WTC11 (cell line): ENCODE data around the gene PGA5.

Source experiments
- ESRRA ChIP-seq: sonication (generic); formaldehyde crosslinking; IDR thresholded peaks from 2 replicates; pipeline ENCODE4 v1.8.1; 2022; ENCODE audit warnings: mild to moderate bottlenecking, missing genetic modification reagents, borderline replicate concordance
- ETV6 ChIP-seq: sonication (generic); formaldehyde crosslinking; IDR thresholded peaks from 2 replicates; pipeline ENCODE4 v1.8.1; 2022; ENCODE audit warnings: mild to moderate bottlenecking, missing genetic modification reagents
- GTF2I ChIP-seq: fragments of 250-450 bp; sonication (Bioruptor Pico); conservative IDR thresholded peaks from 2 replicates; pipeline ENCODE4 v1.4.0; 2021; ENCODE audit warnings: mild to moderate bottlenecking
- NFE2L1 ChIP-seq: sonication (generic); formaldehyde crosslinking; IDR thresholded peaks from 2 replicates; pipeline ENCODE4 v1.8.1; 2023; ENCODE audit warnings: missing genetic modification reagents
- ZBTB21 ChIP-seq: sonication (generic); formaldehyde crosslinking; IDR thresholded peaks from 2 replicates; pipeline ENCODE4 v1.8.1; 2023; ENCODE audit warnings: mild to moderate bottlenecking, missing genetic modification reagents, borderline replicate concordance
- ZNF121 ChIP-seq: sonication (generic); formaldehyde crosslinking; IDR thresholded peaks from 2 replicates; pipeline ENCODE4 v1.8.0; 2023; ENCODE audit warnings: missing genetic modification reagents
- TF ChIP-seq, protein P1 (sequence below): sonication (generic); formaldehyde crosslinking; IDR thresholded peaks from 2 replicates; pipeline ENCODE4 v1.8.1; 2023; ENCODE audit warnings: mild to moderate bottlenecking, missing genetic modification reagents, borderline replicate concordance
- TF ChIP-seq, protein P2 (sequence below): fragments of 200-600 bp; IDR thresholded peaks from 2 replicates; pipeline ENCODE4 v1.8.0; 2022; ENCODE audit warnings: antibody characterized with exemption
- TF ChIP-seq, protein P3 (sequence below): sonication (generic); formaldehyde crosslinking; IDR thresholded peaks from 2 replicates; pipeline ENCODE4 v1.8.0; 2022; ENCODE audit warnings: mild to moderate bottlenecking, missing genetic modification reagents
- TF ChIP-seq, protein P4 (sequence below): sonication (generic); formaldehyde crosslinking; IDR thresholded peaks from 2 replicates; pipeline ENCODE4 v1.8.0; 2023; ENCODE audit warnings: missing genetic modification reagents, mild to moderate bottlenecking, borderline replicate concordance

DNA sequence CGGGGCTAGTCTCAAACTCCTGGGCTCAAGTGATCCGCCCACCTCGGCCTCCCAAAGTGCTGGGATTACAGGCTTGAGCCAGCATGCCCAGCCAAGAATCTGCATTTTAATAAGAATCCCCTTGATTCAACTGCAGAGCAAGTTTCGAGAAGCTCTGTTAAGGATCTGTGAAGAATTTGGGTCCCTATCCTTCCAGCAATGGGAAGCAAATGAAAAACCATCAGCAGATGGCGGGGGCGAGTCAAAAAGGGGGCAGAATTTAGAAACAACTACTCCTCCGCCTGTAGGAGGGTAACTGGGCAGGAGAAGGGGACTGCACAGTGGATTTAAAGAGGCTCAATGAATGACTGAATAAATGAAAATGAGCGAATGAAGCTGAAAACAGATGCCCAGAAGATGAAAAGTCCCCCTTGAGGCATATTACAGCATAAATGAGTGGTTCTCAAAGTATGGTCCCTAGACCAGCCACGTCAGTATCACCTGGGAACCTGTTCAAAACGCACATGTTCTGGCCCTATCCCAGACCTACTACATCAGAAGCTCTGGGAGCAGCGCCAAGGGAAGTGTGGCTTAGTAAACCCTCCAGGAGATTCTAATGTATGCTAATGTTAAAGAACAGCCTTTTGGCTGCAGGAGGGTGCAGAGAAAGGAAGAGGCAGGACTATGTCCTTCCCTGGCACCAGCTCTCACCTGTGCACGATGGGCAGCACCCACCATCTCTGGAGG is 39.1 kb downstream of the PGA5 start:
- TF ChIP-seq, protein P1, sequence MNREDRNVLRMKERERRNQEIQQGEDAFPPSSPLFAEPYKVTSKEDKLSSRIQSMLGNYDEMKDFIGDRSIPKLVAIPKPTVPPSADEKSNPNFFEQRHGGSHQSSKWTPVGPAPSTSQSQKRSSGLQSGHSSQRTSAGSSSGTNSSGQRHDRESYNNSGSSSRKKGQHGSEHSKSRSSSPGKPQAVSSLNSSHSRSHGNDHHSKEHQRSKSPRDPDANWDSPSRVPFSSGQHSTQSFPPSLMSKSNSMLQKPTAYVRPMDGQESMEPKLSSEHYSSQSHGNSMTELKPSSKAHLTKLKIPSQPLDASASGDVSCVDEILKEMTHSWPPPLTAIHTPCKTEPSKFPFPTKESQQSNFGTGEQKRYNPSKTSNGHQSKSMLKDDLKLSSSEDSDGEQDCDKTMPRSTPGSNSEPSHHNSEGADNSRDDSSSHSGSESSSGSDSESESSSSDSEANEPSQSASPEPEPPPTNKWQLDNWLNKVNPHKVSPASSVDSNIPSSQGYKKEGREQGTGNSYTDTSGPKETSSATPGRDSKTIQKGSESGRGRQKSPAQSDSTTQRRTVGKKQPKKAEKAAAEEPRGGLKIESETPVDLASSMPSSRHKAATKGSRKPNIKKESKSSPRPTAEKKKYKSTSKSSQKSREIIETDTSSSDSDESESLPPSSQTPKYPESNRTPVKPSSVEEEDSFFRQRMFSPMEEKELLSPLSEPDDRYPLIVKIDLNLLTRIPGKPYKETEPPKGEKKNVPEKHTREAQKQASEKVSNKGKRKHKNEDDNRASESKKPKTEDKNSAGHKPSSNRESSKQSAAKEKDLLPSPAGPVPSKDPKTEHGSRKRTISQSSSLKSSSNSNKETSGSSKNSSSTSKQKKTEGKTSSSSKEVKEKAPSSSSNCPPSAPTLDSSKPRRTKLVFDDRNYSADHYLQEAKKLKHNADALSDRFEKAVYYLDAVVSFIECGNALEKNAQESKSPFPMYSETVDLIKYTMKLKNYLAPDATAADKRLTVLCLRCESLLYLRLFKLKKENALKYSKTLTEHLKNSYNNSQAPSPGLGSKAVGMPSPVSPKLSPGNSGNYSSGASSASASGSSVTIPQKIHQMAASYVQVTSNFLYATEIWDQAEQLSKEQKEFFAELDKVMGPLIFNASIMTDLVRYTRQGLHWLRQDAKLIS, result no peak
- no peak for TF ChIP-seq ETV6 (CRISPR knock-in tag)
- no peak for TF ChIP-seq ESRRA (CRISPR knock-in tag)
- TF ChIP-seq, protein P2, sequence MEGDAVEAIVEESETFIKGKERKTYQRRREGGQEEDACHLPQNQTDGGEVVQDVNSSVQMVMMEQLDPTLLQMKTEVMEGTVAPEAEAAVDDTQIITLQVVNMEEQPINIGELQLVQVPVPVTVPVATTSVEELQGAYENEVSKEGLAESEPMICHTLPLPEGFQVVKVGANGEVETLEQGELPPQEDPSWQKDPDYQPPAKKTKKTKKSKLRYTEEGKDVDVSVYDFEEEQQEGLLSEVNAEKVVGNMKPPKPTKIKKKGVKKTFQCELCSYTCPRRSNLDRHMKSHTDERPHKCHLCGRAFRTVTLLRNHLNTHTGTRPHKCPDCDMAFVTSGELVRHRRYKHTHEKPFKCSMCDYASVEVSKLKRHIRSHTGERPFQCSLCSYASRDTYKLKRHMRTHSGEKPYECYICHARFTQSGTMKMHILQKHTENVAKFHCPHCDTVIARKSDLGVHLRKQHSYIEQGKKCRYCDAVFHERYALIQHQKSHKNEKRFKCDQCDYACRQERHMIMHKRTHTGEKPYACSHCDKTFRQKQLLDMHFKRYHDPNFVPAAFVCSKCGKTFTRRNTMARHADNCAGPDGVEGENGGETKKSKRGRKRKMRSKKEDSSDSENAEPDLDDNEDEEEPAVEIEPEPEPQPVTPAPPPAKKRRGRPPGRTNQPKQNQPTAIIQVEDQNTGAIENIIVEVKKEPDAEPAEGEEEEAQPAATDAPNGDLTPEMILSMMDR, result no peak
- TF ChIP-seq NFE2L1, result no peak
- no peak for TF ChIP-seq ZBTB21 (CRISPR knock-in tag)
- TF ChIP-seq, protein P3, sequence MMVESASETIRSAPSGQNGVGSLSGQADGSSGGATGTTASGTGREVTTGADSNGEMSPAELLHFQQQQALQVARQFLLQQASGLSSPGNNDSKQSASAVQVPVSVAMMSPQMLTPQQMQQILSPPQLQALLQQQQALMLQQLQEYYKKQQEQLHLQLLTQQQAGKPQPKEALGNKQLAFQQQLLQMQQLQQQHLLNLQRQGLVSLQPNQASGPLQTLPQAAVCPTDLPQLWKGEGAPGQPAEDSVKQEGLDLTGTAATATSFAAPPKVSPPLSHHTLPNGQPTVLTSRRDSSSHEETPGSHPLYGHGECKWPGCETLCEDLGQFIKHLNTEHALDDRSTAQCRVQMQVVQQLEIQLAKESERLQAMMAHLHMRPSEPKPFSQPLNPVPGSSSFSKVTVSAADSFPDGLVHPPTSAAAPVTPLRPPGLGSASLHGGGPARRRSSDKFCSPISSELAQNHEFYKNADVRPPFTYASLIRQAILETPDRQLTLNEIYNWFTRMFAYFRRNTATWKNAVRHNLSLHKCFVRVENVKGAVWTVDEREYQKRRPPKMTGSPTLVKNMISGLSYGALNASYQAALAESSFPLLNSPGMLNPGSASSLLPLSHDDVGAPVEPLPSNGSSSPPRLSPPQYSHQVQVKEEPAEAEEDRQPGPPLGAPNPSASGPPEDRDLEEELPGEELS (CRISPR knock-in tag), result no peak
- TF ChIP-seq ZNF121 (CRISPR knock-in tag), result no peak
- no peak for TF ChIP-seq GTF2I (CRISPR knock-in tag)
- TF ChIP-seq, protein P4, sequence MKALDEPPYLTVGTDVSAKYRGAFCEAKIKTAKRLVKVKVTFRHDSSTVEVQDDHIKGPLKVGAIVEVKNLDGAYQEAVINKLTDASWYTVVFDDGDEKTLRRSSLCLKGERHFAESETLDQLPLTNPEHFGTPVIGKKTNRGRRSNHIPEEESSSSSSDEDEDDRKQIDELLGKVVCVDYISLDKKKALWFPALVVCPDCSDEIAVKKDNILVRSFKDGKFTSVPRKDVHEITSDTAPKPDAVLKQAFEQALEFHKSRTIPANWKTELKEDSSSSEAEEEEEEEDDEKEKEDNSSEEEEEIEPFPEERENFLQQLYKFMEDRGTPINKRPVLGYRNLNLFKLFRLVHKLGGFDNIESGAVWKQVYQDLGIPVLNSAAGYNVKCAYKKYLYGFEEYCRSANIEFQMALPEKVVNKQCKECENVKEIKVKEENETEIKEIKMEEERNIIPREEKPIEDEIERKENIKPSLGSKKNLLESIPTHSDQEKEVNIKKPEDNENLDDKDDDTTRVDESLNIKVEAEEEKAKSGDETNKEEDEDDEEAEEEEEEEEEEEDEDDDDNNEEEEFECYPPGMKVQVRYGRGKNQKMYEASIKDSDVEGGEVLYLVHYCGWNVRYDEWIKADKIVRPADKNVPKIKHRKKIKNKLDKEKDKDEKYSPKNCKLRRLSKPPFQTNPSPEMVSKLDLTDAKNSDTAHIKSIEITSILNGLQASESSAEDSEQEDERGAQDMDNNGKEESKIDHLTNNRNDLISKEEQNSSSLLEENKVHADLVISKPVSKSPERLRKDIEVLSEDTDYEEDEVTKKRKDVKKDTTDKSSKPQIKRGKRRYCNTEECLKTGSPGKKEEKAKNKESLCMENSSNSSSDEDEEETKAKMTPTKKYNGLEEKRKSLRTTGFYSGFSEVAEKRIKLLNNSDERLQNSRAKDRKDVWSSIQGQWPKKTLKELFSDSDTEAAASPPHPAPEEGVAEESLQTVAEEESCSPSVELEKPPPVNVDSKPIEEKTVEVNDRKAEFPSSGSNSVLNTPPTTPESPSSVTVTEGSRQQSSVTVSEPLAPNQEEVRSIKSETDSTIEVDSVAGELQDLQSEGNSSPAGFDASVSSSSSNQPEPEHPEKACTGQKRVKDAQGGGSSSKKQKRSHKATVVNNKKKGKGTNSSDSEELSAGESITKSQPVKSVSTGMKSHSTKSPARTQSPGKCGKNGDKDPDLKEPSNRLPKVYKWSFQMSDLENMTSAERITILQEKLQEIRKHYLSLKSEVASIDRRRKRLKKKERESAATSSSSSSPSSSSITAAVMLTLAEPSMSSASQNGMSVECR, result no peak
